Measurements from ENCODE around the gene CACNA2D1.

The CACNA2D1 gene

DNA sequence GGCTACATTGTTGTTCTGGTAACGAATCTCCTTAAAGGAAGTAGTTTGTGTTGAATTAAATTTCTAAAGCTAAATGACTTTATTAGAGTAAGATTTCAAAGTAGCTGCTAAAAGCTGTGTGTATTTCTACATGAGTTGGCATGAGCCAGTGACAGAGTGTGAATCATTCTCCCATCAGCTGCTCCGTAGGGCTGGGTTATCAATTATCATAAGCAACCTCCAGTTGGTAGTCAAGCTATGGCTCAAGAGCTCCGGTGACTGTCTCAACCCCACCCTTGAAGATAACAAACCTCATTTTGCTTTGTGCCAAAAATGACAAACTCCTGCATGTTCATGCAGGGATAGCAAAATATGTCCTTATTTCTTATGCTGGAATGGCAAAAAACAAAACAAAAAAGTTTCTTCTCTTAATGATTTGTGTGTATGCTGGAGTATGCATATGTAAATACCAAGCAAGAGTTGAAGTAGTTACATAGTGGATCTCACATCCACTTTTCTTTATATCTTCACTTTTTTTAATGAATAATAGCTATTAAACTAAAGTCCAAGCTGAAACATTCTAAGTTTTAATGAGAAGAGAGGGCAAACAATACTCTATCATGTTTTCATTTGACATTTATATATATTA is 249.4 kb downstream of the CACNA2D1 start:
- no peak overlapping the region for H3K4me3 ChIP-seq (replicated peaks in 1 of 2; ENCODE audit: low read depth in 2 of 2, low read length in 2 of 2)
- DNase-seq (ENCODE audit: low read depth in 2 of 2), result peak; percentile 57 to 66
- TF ChIP-seq, protein P1, sequence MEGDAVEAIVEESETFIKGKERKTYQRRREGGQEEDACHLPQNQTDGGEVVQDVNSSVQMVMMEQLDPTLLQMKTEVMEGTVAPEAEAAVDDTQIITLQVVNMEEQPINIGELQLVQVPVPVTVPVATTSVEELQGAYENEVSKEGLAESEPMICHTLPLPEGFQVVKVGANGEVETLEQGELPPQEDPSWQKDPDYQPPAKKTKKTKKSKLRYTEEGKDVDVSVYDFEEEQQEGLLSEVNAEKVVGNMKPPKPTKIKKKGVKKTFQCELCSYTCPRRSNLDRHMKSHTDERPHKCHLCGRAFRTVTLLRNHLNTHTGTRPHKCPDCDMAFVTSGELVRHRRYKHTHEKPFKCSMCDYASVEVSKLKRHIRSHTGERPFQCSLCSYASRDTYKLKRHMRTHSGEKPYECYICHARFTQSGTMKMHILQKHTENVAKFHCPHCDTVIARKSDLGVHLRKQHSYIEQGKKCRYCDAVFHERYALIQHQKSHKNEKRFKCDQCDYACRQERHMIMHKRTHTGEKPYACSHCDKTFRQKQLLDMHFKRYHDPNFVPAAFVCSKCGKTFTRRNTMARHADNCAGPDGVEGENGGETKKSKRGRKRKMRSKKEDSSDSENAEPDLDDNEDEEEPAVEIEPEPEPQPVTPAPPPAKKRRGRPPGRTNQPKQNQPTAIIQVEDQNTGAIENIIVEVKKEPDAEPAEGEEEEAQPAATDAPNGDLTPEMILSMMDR (IDR thresholded peaks at IDR 0.05; ENCODE audit: low read depth, low read length), result no peak

DNA sequence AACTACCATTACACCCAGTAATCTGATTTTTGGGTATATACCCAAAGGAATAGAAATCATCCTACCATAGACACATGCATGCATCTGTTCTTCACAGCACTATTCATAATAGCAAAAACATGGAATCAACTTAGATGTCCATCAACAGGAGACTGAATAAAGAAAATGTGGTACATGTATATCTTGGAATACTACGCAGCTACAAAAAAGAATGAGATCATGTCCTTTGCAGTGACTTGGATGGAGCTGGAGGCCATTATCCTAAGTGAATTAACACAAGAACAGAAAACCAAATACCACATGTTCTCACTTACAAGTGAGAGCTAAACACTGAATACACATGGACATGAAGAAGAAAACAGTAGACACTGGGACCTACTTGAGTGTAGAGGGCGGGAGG is 254.9 kb downstream of the CACNA2D1 start:
- DNase-seq (ENCODE audit: low read depth in 2 of 2), result no peak
- TF ChIP-seq, protein P1 (IDR thresholded peaks at IDR 0.05; ENCODE audit: low read depth, low read length), result no peak

DNA sequence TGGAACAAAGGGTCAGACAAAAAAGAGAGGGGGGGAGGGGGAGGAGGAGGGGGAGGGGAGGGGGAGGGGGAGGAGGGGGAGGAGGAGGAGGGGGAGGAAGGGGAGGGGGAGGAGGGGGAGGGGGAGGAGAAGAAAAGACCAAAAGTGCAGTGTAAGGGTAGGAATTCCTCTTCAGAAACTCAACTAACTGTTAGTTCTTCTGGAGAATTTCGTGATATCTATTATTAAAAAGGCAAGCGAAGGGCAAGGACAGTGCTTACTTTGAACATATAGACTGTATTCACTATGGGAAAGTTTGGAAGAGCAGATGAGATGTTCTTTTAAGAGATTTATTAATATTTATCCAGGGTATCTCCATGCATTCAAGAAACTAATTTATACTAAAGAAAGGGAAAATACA is 258.1 kb downstream of the CACNA2D1 start:
- H3K4me3 ChIP-seq (replicated peaks in 1 of 2; ENCODE audit: low read depth in 2 of 2, low read length in 2 of 2), result no peak overlapping the region
- TF ChIP-seq, protein P1 (IDR thresholded peaks at IDR 0.05; ENCODE audit: low read depth, low read length), result no peak
- no peak for DNase-seq (ENCODE audit: low read depth in 2 of 2)

More for the DNA sequence above, 254.9 kb downstream of the CACNA2D1 start:
- no peak overlapping the region for H3K4me3 ChIP-seq (replicated peaks in 1 of 2; ENCODE audit: low read depth in 2 of 2, low read length in 2 of 2)

DNA sequence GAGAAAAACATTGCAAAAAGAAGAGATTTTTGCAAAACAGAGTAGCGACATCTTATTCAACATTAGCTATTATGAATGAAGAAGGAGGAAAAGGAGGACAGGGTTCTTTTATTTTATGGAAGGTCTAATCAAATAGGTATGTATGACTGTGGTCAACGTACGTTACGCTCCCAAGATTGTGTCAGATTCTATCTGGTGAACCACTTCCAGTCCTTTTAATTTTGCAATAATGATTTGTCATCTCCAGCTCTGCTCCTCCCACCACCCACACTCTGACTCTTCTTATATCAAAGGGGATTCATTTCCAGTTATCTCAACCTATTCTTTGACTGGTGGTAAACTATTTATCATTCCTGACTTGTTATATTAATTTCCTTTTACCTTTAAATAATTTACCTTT is 259.9 kb downstream of the CACNA2D1 start:
- H3K4me3 ChIP-seq (replicated peaks in 1 of 2; ENCODE audit: low read depth in 2 of 2, low read length in 2 of 2), result no peak overlapping the region
- TF ChIP-seq, protein P1 (IDR thresholded peaks at IDR 0.05; ENCODE audit: low read depth, low read length), result no peak
- peak; percentile 57 to 92 for DNase-seq (ENCODE audit: low read depth in 2 of 2)

DNA sequence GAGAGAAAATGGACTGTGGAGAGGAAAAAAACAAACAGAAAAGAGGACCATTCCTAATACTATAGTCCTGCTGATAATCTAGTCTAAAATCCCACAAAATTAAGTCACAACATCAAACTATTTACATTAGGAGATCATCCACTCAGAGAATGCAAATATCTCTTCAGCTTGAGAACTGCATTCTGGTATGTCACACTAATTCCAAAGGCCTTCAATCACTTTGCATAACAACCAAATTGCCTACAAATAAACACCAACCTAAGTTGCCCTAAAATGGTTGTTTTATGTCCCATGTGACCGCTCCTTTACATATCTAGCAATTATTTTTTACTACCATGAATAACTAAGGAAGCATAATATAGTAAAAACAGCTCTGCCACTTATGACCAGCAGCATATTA is 264.3 kb downstream of the CACNA2D1 start:
- peak in 1 of 2 donors; percentile 20 for DNase-seq (ENCODE audit: low read depth in 2 of 2)
- H3K4me3 ChIP-seq (replicated peaks in 1 of 2; ENCODE audit: low read depth in 2 of 2, low read length in 2 of 2), result no peak overlapping the region
- TF ChIP-seq, protein P1 (IDR thresholded peaks at IDR 0.05; ENCODE audit: low read depth, low read length), result no peak

DNA sequence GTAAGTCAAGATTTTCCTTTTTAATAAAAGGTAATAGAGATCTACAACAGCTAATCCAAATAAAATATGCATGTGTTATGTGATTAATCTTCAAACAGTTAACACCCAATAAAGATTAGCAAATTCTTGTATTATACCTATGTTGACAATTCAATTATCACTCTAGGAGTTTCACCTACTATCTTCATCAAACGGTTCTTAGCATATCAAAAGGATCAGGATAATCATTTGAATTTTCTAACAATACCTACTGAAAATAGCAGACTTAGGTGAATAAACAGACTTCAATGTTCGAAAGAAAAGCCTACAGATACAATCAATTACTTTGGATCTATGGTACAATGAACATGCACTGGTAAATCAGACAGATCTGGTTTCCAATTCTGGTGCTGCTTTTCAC is 268.3 kb downstream of the CACNA2D1 start:
- H3K4me3 ChIP-seq (replicated peaks in 1 of 2; ENCODE audit: low read depth in 2 of 2, low read length in 2 of 2), result no peak overlapping the region
- DNase-seq (ENCODE audit: low read depth in 2 of 2), result no peak
- TF ChIP-seq, protein P1 (IDR thresholded peaks at IDR 0.05; ENCODE audit: low read depth, low read length), result no peak
